Ovary (tissue), 3 donors: Measurements from ENCODE around the gene KCTD13.

ENCODE experiments used
- EP300 ChIP-seq: sonication (generic); formaldehyde crosslinking; IDR thresholded peaks from one replicate; pipeline ENCODE4 v1.6.1; 2017; ENCODE audit warnings: antibody characterized with exemption
- POLR2A ChIP-seq: fragments of 450-650 bp; IDR thresholded peaks from one replicate; pipeline ENCODE4 v1.6.1; 2017; ENCODE audit warnings: antibody characterized with exemption, mild to moderate bottlenecking, moderate library complexity
- TF ChIP-seq, protein P1 (sequence below), 3 donors: fragments of 450-650 bp in 2 of 3; fragments of 200-600 bp in 1 of 3; IDR thresholded peaks; one replicate each; pipeline versions ENCODE4 v1.5.1 to v1.8.0; 2016 to 2022; ENCODE audit warnings: antibody characterized with exemption in 3 of 3, mild to moderate bottlenecking in 1 of 3
- donor health status: DM: no; HTN: no; CAD: no.

DNA sequence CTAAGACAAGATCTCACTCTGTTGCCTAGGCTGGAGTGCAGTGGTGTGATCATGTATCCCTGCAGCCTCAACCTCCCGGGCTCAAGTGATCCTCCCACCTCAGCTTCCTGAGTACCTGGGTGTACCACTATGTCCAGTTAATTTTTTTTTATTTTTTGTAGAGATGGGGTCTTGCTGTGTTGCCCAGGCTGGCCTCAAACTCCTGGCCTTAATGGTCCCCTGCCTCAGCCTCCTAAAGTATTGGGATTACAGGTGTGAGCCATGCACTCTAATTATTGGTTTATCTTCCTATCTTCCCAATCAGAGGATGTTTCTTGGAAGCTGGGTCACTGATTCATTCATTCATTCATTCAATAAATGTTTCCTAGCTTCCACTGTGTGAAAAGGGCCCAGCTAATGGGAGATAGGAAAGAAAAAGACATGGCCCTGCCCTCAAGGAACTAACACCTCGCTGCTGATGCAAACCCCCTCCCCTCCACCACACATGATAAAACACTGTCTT lies 17.3 kb downstream of the KCTD13 start:
- TF ChIP-seq, protein P1, sequence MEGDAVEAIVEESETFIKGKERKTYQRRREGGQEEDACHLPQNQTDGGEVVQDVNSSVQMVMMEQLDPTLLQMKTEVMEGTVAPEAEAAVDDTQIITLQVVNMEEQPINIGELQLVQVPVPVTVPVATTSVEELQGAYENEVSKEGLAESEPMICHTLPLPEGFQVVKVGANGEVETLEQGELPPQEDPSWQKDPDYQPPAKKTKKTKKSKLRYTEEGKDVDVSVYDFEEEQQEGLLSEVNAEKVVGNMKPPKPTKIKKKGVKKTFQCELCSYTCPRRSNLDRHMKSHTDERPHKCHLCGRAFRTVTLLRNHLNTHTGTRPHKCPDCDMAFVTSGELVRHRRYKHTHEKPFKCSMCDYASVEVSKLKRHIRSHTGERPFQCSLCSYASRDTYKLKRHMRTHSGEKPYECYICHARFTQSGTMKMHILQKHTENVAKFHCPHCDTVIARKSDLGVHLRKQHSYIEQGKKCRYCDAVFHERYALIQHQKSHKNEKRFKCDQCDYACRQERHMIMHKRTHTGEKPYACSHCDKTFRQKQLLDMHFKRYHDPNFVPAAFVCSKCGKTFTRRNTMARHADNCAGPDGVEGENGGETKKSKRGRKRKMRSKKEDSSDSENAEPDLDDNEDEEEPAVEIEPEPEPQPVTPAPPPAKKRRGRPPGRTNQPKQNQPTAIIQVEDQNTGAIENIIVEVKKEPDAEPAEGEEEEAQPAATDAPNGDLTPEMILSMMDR (IDR thresholded peaks at IDR 0.05): no peak
- TF ChIP-seq POLR2A (no peak), EP300 (no peak)
